ENCODE data around the gene PPP1R14C. TPM values are rescaled to one million over a fixed set of nuclear protein-coding genes. Genes with fewer than 3 reads are reported as not detected.

PPP1R14C gene
- polyA plus RNA-seq, 2 of the 4 experiments (the other 2 are of a cell fraction), result 0.34 to 0.43 TPM

DNA sequence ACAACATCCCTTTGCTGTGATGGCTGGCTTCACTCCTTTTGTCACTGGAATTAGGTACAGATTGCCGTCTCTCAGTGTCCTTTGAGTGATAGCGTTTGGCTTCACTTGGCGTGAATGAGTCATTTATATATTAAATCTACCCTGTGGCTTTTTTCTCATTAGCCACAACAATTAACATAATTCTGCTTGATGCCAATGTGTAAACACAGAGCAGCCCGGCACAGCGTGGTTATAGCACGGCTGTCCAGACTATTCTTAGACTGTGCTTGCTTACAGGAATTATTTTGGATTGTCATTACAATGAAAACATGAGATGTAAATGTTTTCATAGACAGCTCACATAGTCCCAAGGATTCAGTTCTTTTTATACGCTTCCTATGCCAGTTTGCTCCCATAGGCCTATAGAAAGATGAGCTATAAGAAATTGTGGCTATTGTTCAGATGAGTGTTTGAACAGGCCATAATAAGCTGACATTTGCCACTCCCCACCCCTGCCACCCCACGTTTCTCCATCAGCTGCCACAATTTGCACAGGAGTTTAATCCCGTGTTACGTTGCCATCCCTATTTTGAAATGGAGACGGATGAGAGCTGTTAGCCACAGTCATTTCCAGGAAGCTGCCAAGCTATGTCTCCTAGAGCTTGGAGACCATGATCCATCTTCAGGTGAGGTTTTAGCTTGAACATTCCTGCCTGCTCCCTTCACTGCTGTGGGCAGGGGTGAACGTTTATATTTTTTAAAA, 65.9 kb downstream of the PPP1R14C start:
- no peak overlapping the region for H3K4me3 ChIP-seq
- DNase-seq (ENCODE audit: low read depth in 1 of 2, low spot score in 1 of 2) (no peak), ATAC-seq (no peak), FAIRE-seq (no peak)
- CTCF ChIA-PET, result interaction anchor here (1.0 to 1.2 kb wide), 2 partner anchors 10 to 128 kb away, joined by 3 read pairs; no protein-coding TSS in a partner anchor
- 68% methylated on average over 12 of the region's 12 CpGs for WGBS (ENCODE audit: missing lambda C conversion rate)
- no peaks in the 10 kb centered on the region for H3K9me3 ChIP-seq
- no peak overlapping the region for H3K27ac ChIP-seq
- H3K4me1 ChIP-seq, result no peaks in the 10 kb centered on the region
- TF ChIP-seq EHMT2 (IDR thresholded peaks at IDR 0.05; ENCODE audit: low read depth), result no peak
- no peak for TF ChIP-seq HEYL (CRISPR knock-in tag; IDR thresholded peaks at IDR 0.05)
- no peak for TF ChIP-seq ZC3H11A (IDR thresholded peaks at IDR 0.05)
- TF ChIP-seq CHD2 (IDR thresholded peaks at IDR 0.05; ENCODE audit: low read length, partially characterized antibody), result no peak
- TF ChIP-seq MAX (IDR thresholded peaks at IDR 0.05), result no peak
- no peak for TF ChIP-seq BCL3 (IDR thresholded peaks at IDR 0.05)
- POLR2A ChIA-PET, result no interaction called here
- no peak overlapping the region for H3K4me2 ChIP-seq

DNA sequence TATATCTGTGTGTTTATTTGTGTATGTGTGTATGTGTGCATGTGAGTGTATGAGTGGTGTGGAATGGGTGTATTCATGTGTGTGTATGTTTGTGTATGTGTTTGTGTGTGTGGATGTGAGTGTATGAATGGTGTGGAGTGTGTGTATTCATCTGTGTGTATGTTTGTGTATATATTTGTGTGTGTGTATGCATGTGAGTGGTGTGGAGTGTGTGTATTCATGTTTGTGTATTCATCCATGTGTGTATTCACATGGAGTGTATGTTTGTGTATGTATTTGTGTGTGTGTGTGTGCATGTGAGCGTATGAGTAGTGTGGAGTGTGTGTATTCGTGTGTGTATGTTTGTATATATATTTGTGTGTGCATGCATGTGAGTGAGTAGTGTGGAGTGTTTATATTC, 66.6 kb downstream of the PPP1R14C start:
- no peak overlapping the region for H3K4me3 ChIP-seq
- ChIA-PET POLR2A (no interaction called here), CTCF (interaction anchor here (1.0 to 1.2 kb wide), 2 partner anchors 10 to 128 kb away, joined by 3 read pairs; no protein-coding TSS in a partner anchor)
- H3K9me3 ChIP-seq, result no peaks in the 10 kb centered on the region
- no peak for FAIRE-seq
- no peaks in the 10 kb centered on the region for H3K4me1 ChIP-seq
- no peak overlapping the region for H3K4me2 ChIP-seq
- 57% methylated on average over 2 of the region's 2 CpGs for WGBS (ENCODE audit: missing lambda C conversion rate)
- TF ChIP-seq USF2 (IDR thresholded peaks at IDR 0.05) (no peak), CHD2 (IDR thresholded peaks at IDR 0.05; ENCODE audit: low read length, partially characterized antibody) (no peak), TP53 (CRISPR knock-in tag; IDR thresholded peaks at IDR 0.05) (no peak), EHF (CRISPR knock-in tag; IDR thresholded peaks at IDR 0.05) (no peak), MYC (IDR thresholded peaks at IDR 0.05; ENCODE audit: borderline replicate concordance, low read length) (no peak), E2F6 (IDR thresholded peaks at IDR 0.05; ENCODE audit: borderline replicate concordance, low read depth) (no peak), ZC3H11A (IDR thresholded peaks at IDR 0.05) (no peak), POLR2A (IDR thresholded peaks at IDR 0.05; ENCODE audit: low read length) (no peak), EP300 (IDR thresholded peaks at IDR 0.05) (no peak), KDM1A (IDR thresholded peaks at IDR 0.05; ENCODE audit: low read depth) (no peak), BHLHE40 (IDR thresholded peaks at IDR 0.05; ENCODE audit: low read depth, low read length) (no peak), KDM5A (IDR thresholded peaks at IDR 0.05) (no peak), RAD21 (conservative IDR thresholded peaks at IDR 0.05 in 1 of 2, IDR thresholded peaks at IDR 0.05 in 1 of 2) (no peak)
- TF ChIP-seq, protein P1, sequence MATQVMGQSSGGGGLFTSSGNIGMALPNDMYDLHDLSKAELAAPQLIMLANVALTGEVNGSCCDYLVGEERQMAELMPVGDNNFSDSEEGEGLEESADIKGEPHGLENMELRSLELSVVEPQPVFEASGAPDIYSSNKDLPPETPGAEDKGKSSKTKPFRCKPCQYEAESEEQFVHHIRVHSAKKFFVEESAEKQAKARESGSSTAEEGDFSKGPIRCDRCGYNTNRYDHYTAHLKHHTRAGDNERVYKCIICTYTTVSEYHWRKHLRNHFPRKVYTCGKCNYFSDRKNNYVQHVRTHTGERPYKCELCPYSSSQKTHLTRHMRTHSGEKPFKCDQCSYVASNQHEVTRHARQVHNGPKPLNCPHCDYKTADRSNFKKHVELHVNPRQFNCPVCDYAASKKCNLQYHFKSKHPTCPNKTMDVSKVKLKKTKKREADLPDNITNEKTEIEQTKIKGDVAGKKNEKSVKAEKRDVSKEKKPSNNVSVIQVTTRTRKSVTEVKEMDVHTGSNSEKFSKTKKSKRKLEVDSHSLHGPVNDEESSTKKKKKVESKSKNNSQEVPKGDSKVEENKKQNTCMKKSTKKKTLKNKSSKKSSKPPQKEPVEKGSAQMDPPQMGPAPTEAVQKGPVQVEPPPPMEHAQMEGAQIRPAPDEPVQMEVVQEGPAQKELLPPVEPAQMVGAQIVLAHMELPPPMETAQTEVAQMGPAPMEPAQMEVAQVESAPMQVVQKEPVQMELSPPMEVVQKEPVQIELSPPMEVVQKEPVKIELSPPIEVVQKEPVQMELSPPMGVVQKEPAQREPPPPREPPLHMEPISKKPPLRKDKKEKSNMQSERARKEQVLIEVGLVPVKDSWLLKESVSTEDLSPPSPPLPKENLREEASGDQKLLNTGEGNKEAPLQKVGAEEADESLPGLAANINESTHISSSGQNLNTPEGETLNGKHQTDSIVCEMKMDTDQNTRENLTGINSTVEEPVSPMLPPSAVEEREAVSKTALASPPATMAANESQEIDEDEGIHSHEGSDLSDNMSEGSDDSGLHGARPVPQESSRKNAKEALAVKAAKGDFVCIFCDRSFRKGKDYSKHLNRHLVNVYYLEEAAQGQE (IDR thresholded peaks at IDR 0.05), result no peak
- DNase-seq (ENCODE audit: low read depth in 1 of 2, low spot score in 1 of 2), result no peak
- no peak overlapping the region for H3K27ac ChIP-seq
- ATAC-seq, result no peak
